Measurements from ENCODE around the gene LSAMP. TPM values are rescaled to one million over a fixed set of nuclear protein-coding genes. Genes with fewer than 3 reads are reported as not detected.

Gene LSAMP
- total RNA-seq, 2 donors from 2014 or later: 1.1 to 5.9 TPM

GRCh38 chr3:116423374-116423773 lies 21.9 kb downstream of the LSAMP start:
- no peak for TF ChIP-seq CTCF (IDR thresholded peaks at IDR 0.05)
- Histone ChIP-seq H3K27ac (no peak overlapping the region), H3K9ac (ENCODE audit: low read depth in 2 of 2, low read length in 2 of 2) (no peak overlapping the region), H3K36me3 (no peaks in the 10 kb centered on the region), H3K9me3 (no peaks in the 10 kb centered on the region), H3K4me1 (no peaks in the 10 kb centered on the region), H3K4me3 (no peak overlapping the region), H3K27me3 (no peaks in the 10 kb centered on the region)
- DNase-seq: no peak
- intact Hi-C loops (cut with DNase I): no loop called here

DNA sequence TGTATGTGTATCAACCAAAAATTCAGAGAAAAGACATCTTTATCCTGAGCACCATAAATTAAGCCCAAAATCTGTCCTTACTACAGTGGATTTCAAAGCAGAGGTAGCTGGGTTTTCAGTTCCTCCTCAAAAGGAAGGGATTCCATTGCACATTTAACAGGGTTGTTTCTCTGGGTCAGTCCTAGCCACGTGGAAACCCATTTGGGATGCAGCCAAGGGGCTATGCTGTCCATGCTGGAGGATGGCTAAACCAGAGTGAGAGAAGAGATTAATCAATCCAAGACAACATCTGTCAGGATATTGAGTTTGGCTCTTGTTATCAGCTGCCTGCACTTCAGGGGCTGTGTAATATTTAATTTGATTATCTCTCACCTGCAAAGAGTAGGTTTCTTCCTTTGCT lies 28.1 kb downstream of the LSAMP start:
- TF ChIP-seq CTCF (IDR thresholded peaks at IDR 0.05): no peak
- DNase-seq: no peak
- H3K4me3 ChIP-seq: no peak overlapping the region
- no peak overlapping the region for H3K27ac ChIP-seq
- intact Hi-C loops (cut with DNase I): no loop called here
- no peaks in the 10 kb centered on the region for H3K36me3 ChIP-seq
- no peaks in the 10 kb centered on the region for H3K27me3 ChIP-seq
- no peaks in the 10 kb centered on the region for H3K9me3 ChIP-seq
- no peaks in the 10 kb centered on the region for H3K4me1 ChIP-seq
- H3K9ac ChIP-seq (ENCODE audit: low read depth in 2 of 2, low read length in 2 of 2): no peak overlapping the region

DNA sequence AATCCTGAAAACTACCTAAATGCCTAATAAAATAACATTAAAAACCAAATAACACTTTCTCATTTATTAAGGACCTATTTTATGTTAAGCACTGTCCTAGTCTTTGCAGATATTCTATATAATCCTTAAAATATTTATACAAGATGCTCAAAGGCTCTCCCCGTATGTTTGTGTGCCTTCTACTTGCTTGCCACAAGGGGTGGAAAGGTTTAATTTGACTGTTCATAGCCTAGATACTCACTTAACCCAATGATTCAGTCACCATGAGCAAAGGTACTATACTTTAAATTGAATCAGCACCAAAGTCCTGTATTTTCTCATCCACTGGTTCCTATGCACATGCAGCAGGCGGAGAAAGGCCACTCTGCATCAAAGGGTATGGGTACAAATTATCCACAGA lies 32.0 kb downstream of the LSAMP start:
- Histone ChIP-seq H3K4me1 (no peaks in the 10 kb centered on the region), H3K9ac (ENCODE audit: low read depth in 2 of 2, low read length in 2 of 2) (no peak overlapping the region), H3K36me3 (no peaks in the 10 kb centered on the region), H3K9me3 (no peaks in the 10 kb centered on the region), H3K4me3 (no peak overlapping the region), H3K27me3 (no peaks in the 10 kb centered on the region), H3K27ac (no peak overlapping the region)
- no peak for TF ChIP-seq CTCF (IDR thresholded peaks at IDR 0.05)
- no peak for DNase-seq
- intact Hi-C loops (cut with DNase I): no loop called here

DNA sequence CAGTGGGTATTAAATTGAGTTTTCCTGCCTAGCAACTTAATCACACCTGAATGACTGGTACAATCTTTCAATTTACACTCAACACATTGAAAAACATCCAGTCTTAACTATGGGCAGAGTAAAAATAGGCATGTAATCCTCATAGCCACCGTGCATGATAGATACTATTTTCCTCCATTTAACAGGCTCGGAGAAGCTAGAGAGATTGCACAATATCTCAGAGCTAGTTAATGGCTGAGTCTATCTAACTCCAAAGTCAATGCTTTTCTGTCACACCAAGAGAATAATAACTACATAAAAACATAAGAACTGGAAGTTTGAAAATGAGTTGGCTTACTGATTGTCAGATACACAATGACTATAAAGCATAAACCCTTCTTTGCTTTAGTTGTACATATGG lies 36.8 kb downstream of the LSAMP start:
- no peaks in the 10 kb centered on the region for H3K9me3 ChIP-seq
- no peak overlapping the region for H3K27ac ChIP-seq
- intact Hi-C loops (cut with DNase I): no loop called here
- H3K9ac ChIP-seq (ENCODE audit: low read depth in 2 of 2, low read length in 2 of 2): no peak overlapping the region
- no peaks in the 10 kb centered on the region for H3K36me3 ChIP-seq
- no peaks in the 10 kb centered on the region for H3K4me1 ChIP-seq
- H3K27me3 ChIP-seq: no peaks in the 10 kb centered on the region
- H3K4me3 ChIP-seq: no peak overlapping the region
- TF ChIP-seq CTCF (IDR thresholded peaks at IDR 0.05): no peak
- no peak for DNase-seq

- no peaks in the 10 kb centered on the region for H3K9me3 ChIP-seq
- H3K36me3 ChIP-seq: no peaks in the 10 kb centered on the region
- no peak overlapping the region for H3K9ac ChIP-seq (ENCODE audit: low read depth in 2 of 2, low read length in 2 of 2)
- intact Hi-C loops (cut with DNase I): no loop called here
- no peak for TF ChIP-seq CTCF (IDR thresholded peaks at IDR 0.05)
- DNase-seq: no peak
- no peak overlapping the region for H3K4me3 ChIP-seq
- no peak overlapping the region for H3K27ac ChIP-seq
- no peaks in the 10 kb centered on the region for H3K4me1 ChIP-seq
- no peaks in the 10 kb centered on the region for H3K27me3 ChIP-seq
Observed at GRCh38 chr3:116405231-116405630, 40.1 kb downstream of the LSAMP start.

Measured in colonic mucosa (tissue), 4 donors.